IMR-90 (cell line): ENCODE measurements around the gene RPL31. TPM values are rescaled to one million over a fixed set of nuclear protein-coding genes. Genes with fewer than 3 reads are reported as not detected.

ENCODE experiments used
- ATAC-seq: fragments of 200-7000 bp; cut with Tn5 transposase; 2 replicates; pipeline ENCODE4 v1.9.1; 2020; ENCODE audit warnings: low read depth, mild to moderate bottlenecking, moderate library complexity
- BruUV-seq: library from RNA; stranded (reverse); fragments of 400-500 nt; replicated peaks from 2 replicates; lab custom pipeline; 2021; lab: Mats Ljungman, UMichigan
- CTCF ChIA-PET: fragments of 300-600 bp; formaldehyde crosslinking; extraction: SDS; loops from one replicate; lab custom pipeline; 2021; ENCODE audit warnings: antibody characterized with exemption; lab: Yijun Ruan, JAX
- POLR2A ChIA-PET: fragments of 300-600 bp; sonication (Branson Sonifier 250); formaldehyde crosslinking; loops from one replicate; lab custom pipeline; 2022; ENCODE audit warnings: antibody characterized with exemption; ENCODE audit not compliant: unreplicated experiment; lab: Charles Lee
- DNase-seq: peaks from one replicate; pipeline ENCODE4 v3.0.0; 2013
- H2AFZ ChIP-seq: replicated peaks from 2 replicates; pipeline ENCODE3; 2013; ENCODE audit warnings: low read length, mild to moderate bottlenecking; ENCODE audit not compliant: poor library complexity
- H2AK5ac ChIP-seq: 2 replicates; pipeline ENCODE4 v1.6.1; 2013; ENCODE audit warnings: low read depth, low read length, inconsistent platforms
- H2AK9ac ChIP-seq: replicated peaks from 2 replicates; pipeline ENCODE3; 2013; ENCODE audit warnings: mild to moderate bottlenecking, low read depth, low read length, moderate library complexity; ENCODE audit not compliant: poor library complexity
- H2BK120ac ChIP-seq: 2 replicates; pipeline ENCODE4 v1.6.1; 2013; ENCODE audit warnings: low read depth, low read length, inconsistent platforms
- H2BK15ac ChIP-seq: 3 replicates; pipeline ENCODE4 v1.6.1; 2013; ENCODE audit warnings: low read depth, low read length, inconsistent platforms
- H2BK20ac ChIP-seq: 2 replicates; pipeline ENCODE4 v1.6.1; 2013; ENCODE audit warnings: low read depth, mild to moderate bottlenecking, inconsistent platforms, low read length, moderate library complexity
- H2BK5ac ChIP-seq: 2 replicates; pipeline ENCODE4 v1.6.1; 2013; ENCODE audit warnings: mild to moderate bottlenecking, low read depth, low read length, inconsistent platforms; ENCODE audit not compliant: poor library complexity, severe bottlenecking
- H3K14ac ChIP-seq: replicated peaks from 2 replicates; pipeline ENCODE4 v1.6.1; 2013; ENCODE audit warnings: low read depth, low read length, inconsistent platforms
- H3K18ac ChIP-seq: 2 replicates; pipeline ENCODE4 v1.6.1; 2013; ENCODE audit warnings: low read depth, low read length, control low read depth
- H3K23ac ChIP-seq: 2 replicates; pipeline ENCODE4 v1.6.1; 2013; ENCODE audit warnings: low read depth, low read length, inconsistent platforms
- H3K27ac ChIP-seq: 2 replicates; pipeline ENCODE4 v1.5.1; 2013; ENCODE audit warnings: mild to moderate bottlenecking, control low read depth, low read length; ENCODE audit not compliant: insufficient read depth
- H3K27me3 ChIP-seq: 2 replicates; pipeline ENCODE4 v1.6.1; 2013; ENCODE audit warnings: low read length; ENCODE audit not compliant: control insufficient read depth, insufficient read depth
- H3K36me3 ChIP-seq: 2 replicates; pipeline ENCODE4 v1.6.1; 2013; ENCODE audit warnings: low read length, mixed read lengths; ENCODE audit not compliant: control insufficient read depth, insufficient read depth
- H3K4ac ChIP-seq: 2 replicates; pipeline ENCODE4 v1.6.1; 2013; ENCODE audit warnings: low read depth, low read length, inconsistent platforms
- H3K4me1 ChIP-seq: 2 replicates; pipeline ENCODE4 v1.6.1; 2013; ENCODE audit warnings: low read length, mixed read lengths; ENCODE audit not compliant: control insufficient read depth, insufficient read depth
- H3K4me2 ChIP-seq: 2 replicates; pipeline ENCODE4 v1.6.1; 2013; ENCODE audit warnings: low read depth, mild to moderate bottlenecking, control low read depth, low read length, moderate library complexity
- H3K4me3 ChIP-seq: 2 replicates; pipeline ENCODE4 v1.5.1; 2013; ENCODE audit warnings: low read depth, mild to moderate bottlenecking, control low read depth, low read length, moderate library complexity; ENCODE audit not compliant: insufficient read depth
- H3K56ac ChIP-seq: 2 replicates; pipeline ENCODE4 v1.6.1; 2013; ENCODE audit warnings: low read length, inconsistent platforms; ENCODE audit not compliant: insufficient read depth; ENCODE audit errors: extremely low read depth
- H3K79me1 ChIP-seq, 2 experiments: 2 replicates each; pipeline ENCODE4 v1.6.1; 2013; ENCODE audit warnings: low read length in 2 of 2, inconsistent platforms in 1 of 2, low read depth in 1 of 2
- H3K9ac ChIP-seq: 2 replicates; pipeline ENCODE4 v1.6.1; 2013; ENCODE audit warnings: low read depth, low read length, control low read depth
- H3K9me1 ChIP-seq: 2 replicates; pipeline ENCODE4 v1.6.1; 2013; ENCODE audit warnings: low read length, inconsistent platforms; ENCODE audit not compliant: insufficient read depth
- H3K9me3 ChIP-seq: 2 replicates; pipeline ENCODE4 v1.6.1; 2013; ENCODE audit warnings: low read length; ENCODE audit not compliant: control insufficient read depth, insufficient read depth
- H4K20me1 ChIP-seq: 2 replicates; pipeline ENCODE4 v1.6.1; 2013; ENCODE audit warnings: low read length, inconsistent platforms; ENCODE audit not compliant: insufficient read depth
- H4K5ac ChIP-seq: 2 replicates; pipeline ENCODE4 v1.6.1; 2013; ENCODE audit warnings: mild to moderate bottlenecking, low read depth, low read length, control low read depth
- H4K8ac ChIP-seq, 2 experiments: 2 replicates each; pipeline ENCODE4 v1.6.1; 2013; ENCODE audit warnings: low read depth in 2 of 2, low read length in 2 of 2, control low read depth in 1 of 2, inconsistent platforms in 1 of 2
- H4K91ac ChIP-seq: 2 replicates; pipeline ENCODE4 v1.6.1; 2013; ENCODE audit warnings: low read depth, low read length, inconsistent platforms; ENCODE audit not compliant: insufficient read depth
- BHLHE40 ChIP-seq: fragments of 150-350 bp; IDR thresholded peaks from 2 replicates; pipeline ENCODE4 v1.6.1; 2016; ENCODE audit warnings: mild to moderate bottlenecking, low read depth, low read length
- CEBPB ChIP-seq: IDR thresholded peaks from 2 replicates; pipeline ENCODE4 v1.6.1; 2012; ENCODE audit warnings: low read depth, low read length, improper control_type of control experiment
- CHD1 ChIP-seq: IDR thresholded peaks from 2 replicates; pipeline ENCODE4 v1.6.1; 2012; ENCODE audit warnings: low read depth, low read length, improper control_type of control experiment
- MXI1 ChIP-seq: IDR thresholded peaks from 2 replicates; pipeline ENCODE4 v1.6.1; 2012; ENCODE audit warnings: low read depth, mild to moderate bottlenecking, low read length, moderate library complexity, borderline replicate concordance
- NFE2L2 ChIP-seq: fragments of 150-350 bp; IDR thresholded peaks from 2 replicates; pipeline ENCODE4 v1.6.1; 2016; ENCODE audit warnings: low read depth, mild to moderate bottlenecking, low read length
- POLR2A ChIP-seq: IDR thresholded peaks from 2 replicates; pipeline ENCODE4 v1.6.1; 2012; ENCODE audit warnings: mild to moderate bottlenecking, low read depth, low read length
- RCOR1 ChIP-seq: IDR thresholded peaks from 2 replicates; pipeline ENCODE4 v1.6.1; 2012; ENCODE audit warnings: mild to moderate bottlenecking, low read length, improper control_type of control experiment; ENCODE audit not compliant: insufficient replicate concordance
- SMC3 ChIP-seq: fragments of 150-350 bp; IDR thresholded peaks from 2 replicates; pipeline ENCODE4 v1.6.1; 2016; ENCODE audit warnings: low read depth, mild to moderate bottlenecking, antibody characterized with exemption, low read length, moderate library complexity
- WGBS, 2 experiments: methylation state at CpG; one replicate each; pipeline versions ENCODE4 v1.1.5 to v1.1.7; 2013; ENCODE audit warnings: missing lambda C conversion rate in 2 of 2; ENCODE audit not compliant: insufficient read length in 1 of 2; ENCODE audit errors: extremely low coverage in 2 of 2; 5-methylcytosine and 5-hydroxymethylcytosine counted together
- dilution Hi-C: fragments of 300-500 bp; cut with HindIII; formaldehyde crosslinking; loops from one replicate; pipeline ENCODE4 v1.14.3; 2018; ENCODE audit warnings: low sequenced_read_pairs; ENCODE audit not compliant: unreplicated experiment
- in situ Hi-C: fragments of 300-500 bp; cut with MboI; formaldehyde crosslinking; loops from 3 replicates; pipeline ENCODE4 v1.14.3; 2019; ENCODE audit warnings: low sequenced_read_pairs, inconsistent platforms, mixed read lengths
- intact Hi-C: fragments of 100-400 bp; cut with micrococcal nuclease; formaldehyde crosslinking; loops from 2 replicates; pipeline ENCODE4 v1.10.0; 2022
- polyA plus RNA-seq, 3 experiments: library from polyadenylated mRNA; depleted of rRNA; stranded (reverse); fragments of >200 nt; gene quantifications; 2 replicates each; pipeline ENCODE4 v1.2.3, GENCODE V29; 2012; ENCODE audit warnings: low replicate concordance in 1 of 3
- total RNA-seq: library from RNA; depleted of rRNA; stranded (reverse); fragments of >200 nt; gene quantifications from 2 replicates; pipeline ENCODE4 v1.2.3, GENCODE V29; 2012
- TF ChIP-seq, protein P1 (sequence below): fragments of 150-350 bp; IDR thresholded peaks from 2 replicates; pipeline ENCODE4 v1.6.1; 2017; ENCODE audit warnings: mild to moderate bottlenecking, antibody characterized with exemption, low read length, low read depth

RPL31 gene
- total and polyA plus RNA-seq, 2 of the 4 experiments (the other 2 are of a cell fraction): 358 to 2,908 TPM

DNA sequence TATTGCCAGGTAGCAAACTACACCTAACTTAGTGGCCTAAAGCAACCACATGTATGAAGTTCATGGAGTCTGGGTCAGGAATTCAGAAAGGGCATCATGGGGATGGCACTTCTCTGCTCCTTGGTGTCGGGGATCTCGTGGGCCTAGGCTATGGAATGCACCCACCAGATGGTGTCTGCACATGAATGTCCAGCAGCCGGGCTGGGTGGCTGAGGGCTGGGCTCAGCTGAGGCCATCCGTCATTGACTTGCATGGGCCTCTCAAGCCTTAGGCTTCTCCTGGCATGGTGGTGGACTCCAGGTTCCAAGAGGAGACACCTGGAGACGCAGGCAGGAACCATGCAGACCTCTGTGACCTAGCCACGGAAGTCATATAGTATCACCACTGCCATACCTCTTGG is 26.0 kb upstream of the RPL31 start:
- Histone ChIP-seq H3K9me1 (peaks cover 15% of the 10 kb centered on the region; the same call in 1 of the 2 replicates), H2BK20ac (no peak overlapping the region), H3K27ac (no peak overlapping the region), H3K9me3 (no peaks in the 10 kb centered on the region), H2AK9ac (peak overlapping the region; percentile 23), H3K18ac (no peak overlapping the region), H3K56ac (no peak overlapping the region), H3K27me3 (no peaks in the 10 kb centered on the region), H4K8ac (no peak overlapping the region), H4K5ac (no peak overlapping the region), H4K20me1 (no peaks in the 10 kb centered on the region), H3K4ac (no peak overlapping the region), H3K79me1 (no peaks in the 10 kb centered on the region), H3K23ac (no peak overlapping the region), H3K9ac (no peak overlapping the region), H2BK120ac (no peak overlapping the region), H3K4me2 (no peak overlapping the region), H2AK5ac (0 out of 2 replicates have a peak overlapping the region, but pooled peaks have one; percentile 4), H2BK15ac (no peak overlapping the region), H3K36me3 (peaks cover 27% of the 10 kb centered on the region), H4K91ac (no peak overlapping the region), H3K14ac (no peak overlapping the region), H3K4me3 (no peak overlapping the region), H3K4me1 (peaks cover 2% of the 10 kb centered on the region), H2BK5ac (no peak overlapping the region), H2AFZ (no peak overlapping the region)
- CTCF ChIA-PET: interaction anchor here (1.1 to 1.4 kb wide), 2 partner anchors 246 to 369 kb away, joined by 3 read pairs; no protein-coding TSS in a partner anchor
- WGBS, 2 experiments: 100% methylated on average over 1 of the region's 6 CpGs; no CpG with 5 or more reads in 1 of the 2 experiments
- TF ChIP-seq NFE2L2 (no peak), CHD1 (no peak), CEBPB (no peak), BHLHE40 (no peak), POLR2A (no peak), SMC3 (no peak), RCOR1 (no peak), MXI1 (no peak)
- TF ChIP-seq, protein P1, sequence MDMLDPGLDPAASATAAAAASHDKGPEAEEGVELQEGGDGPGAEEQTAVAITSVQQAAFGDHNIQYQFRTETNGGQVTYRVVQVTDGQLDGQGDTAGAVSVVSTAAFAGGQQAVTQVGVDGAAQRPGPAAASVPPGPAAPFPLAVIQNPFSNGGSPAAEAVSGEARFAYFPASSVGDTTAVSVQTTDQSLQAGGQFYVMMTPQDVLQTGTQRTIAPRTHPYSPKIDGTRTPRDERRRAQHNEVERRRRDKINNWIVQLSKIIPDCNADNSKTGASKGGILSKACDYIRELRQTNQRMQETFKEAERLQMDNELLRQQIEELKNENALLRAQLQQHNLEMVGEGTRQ: no peak
- intact Hi-C loops: no loop called here
- dilution Hi-C loops: no loop called here
- in situ Hi-C loops: no loop called here
- no peak for DNase-seq
- BruUV-seq: no TSS peak
- POLR2A ChIA-PET: no interaction called here
- no peak for ATAC-seq
